PFSK-1 (cell line): Measurements from ENCODE around the gene MRGPRG.

Experiments
- POLR2AphosphoS5 ChIP-seq: IDR thresholded peaks from 2 replicates; pipeline ENCODE4 v1.6.1; 2012; ENCODE audit warnings: low read depth, mild to moderate bottlenecking, control low read depth, low read length, moderate library complexity
- TAF1 ChIP-seq: IDR thresholded peaks from 2 replicates; pipeline ENCODE4 v1.6.1; 2012; ENCODE audit warnings: low read length, control low read depth, borderline replicate concordance; ENCODE audit not compliant: insufficient read depth
- TF ChIP-seq, protein P1 (sequence below), 2 experiments: IDR thresholded peaks; 2 replicates each; pipeline versions ENCODE4 v1.6.1 to v1.8.0; 2011 to 2012; ENCODE audit warnings: low read depth in 2 of 2, low read length in 2 of 2, control low read depth in 1 of 2, inconsistent platforms in 1 of 2, mild to moderate bottlenecking in 1 of 2, moderate library complexity in 1 of 2; ENCODE audit not compliant: insufficient read depth in 1 of 2

DNA sequence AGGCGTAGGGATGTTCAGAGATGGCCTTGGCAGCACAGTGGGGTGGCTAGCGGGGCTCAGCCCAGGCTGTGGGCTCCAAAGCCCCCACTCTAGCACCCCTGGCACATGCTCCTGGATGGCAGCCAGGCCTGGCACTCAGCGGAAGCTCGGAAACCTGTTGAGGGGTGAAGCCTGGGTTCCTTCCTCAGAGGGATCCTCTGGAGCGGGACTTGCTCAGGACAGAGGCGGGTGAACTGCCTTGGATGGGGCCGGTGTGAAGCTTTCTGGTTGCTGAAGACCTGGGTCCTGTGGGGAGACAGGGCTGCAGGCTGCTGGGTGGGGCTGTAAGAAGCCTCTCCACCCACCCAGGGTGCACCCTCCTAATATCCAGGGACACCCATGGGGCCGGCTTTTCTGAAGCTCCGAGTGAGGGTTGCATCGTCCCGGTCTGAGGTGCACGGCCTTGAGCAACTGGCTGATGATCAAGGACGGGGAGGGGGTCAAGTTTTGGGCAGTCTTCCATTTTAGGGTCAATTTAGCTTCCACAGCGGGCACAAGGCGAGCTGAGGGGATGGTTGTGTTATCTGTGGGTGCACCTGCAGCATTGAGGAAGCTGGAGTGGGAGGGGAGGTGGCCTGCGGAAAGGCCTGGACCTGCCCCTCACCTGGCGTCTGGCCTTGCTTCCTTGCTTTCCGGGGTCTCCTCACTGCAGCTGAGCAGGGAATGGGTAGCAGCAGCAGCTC, 8.4 kb upstream of the MRGPRG start:
- TF ChIP-seq TAF1 (no peak), POLR2AphosphoS5 (no peak)
- TF ChIP-seq, protein P1, sequence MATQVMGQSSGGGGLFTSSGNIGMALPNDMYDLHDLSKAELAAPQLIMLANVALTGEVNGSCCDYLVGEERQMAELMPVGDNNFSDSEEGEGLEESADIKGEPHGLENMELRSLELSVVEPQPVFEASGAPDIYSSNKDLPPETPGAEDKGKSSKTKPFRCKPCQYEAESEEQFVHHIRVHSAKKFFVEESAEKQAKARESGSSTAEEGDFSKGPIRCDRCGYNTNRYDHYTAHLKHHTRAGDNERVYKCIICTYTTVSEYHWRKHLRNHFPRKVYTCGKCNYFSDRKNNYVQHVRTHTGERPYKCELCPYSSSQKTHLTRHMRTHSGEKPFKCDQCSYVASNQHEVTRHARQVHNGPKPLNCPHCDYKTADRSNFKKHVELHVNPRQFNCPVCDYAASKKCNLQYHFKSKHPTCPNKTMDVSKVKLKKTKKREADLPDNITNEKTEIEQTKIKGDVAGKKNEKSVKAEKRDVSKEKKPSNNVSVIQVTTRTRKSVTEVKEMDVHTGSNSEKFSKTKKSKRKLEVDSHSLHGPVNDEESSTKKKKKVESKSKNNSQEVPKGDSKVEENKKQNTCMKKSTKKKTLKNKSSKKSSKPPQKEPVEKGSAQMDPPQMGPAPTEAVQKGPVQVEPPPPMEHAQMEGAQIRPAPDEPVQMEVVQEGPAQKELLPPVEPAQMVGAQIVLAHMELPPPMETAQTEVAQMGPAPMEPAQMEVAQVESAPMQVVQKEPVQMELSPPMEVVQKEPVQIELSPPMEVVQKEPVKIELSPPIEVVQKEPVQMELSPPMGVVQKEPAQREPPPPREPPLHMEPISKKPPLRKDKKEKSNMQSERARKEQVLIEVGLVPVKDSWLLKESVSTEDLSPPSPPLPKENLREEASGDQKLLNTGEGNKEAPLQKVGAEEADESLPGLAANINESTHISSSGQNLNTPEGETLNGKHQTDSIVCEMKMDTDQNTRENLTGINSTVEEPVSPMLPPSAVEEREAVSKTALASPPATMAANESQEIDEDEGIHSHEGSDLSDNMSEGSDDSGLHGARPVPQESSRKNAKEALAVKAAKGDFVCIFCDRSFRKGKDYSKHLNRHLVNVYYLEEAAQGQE (IDR thresholded peaks at IDR 0.05; ENCODE audit: insufficient read depth in 1 of 2, low read depth in 2 of 2, low read length in 2 of 2), result no peak
